MCF 10A (cell line): ENCODE measurements around the gene MERTK. TPM values are rescaled to one million over a fixed set of nuclear protein-coding genes. Genes with fewer than 3 reads are reported as not detected.
"Not testable (repeated sequence)": the region's sequence is repeated elsewhere in the genome, so short reads cannot be mapped to it uniquely, and the experiment has no call there.

Experiments used
- BruUV-seq: library from RNA; stranded (reverse); fragments of 400-500 nt; replicated peaks from 2 replicates; lab custom pipeline; 2021; lab: Mats Ljungman, UMichigan
- CTCF ChIA-PET: fragments of 300-600 bp; sonication (Branson Sonifier 250); formaldehyde crosslinking; extraction: SDS; loops from one replicate; lab custom pipeline; 2021; ENCODE audit warnings: antibody characterized with exemption, inconsistent platforms; lab: Yijun Ruan, JAX
- POLR2A ChIA-PET: fragments of 300-600, 350-650 bp; sonication (Branson Sonifier 250); formaldehyde crosslinking; extraction: SDS; loops from one replicate; lab custom pipeline; 2020; ENCODE audit warnings: antibody characterized with exemption, inconsistent platforms; lab: Yijun Ruan, JAX
- DNase-seq: peaks from one replicate; pipeline ENCODE4 v3.0.0-alpha.2; 2018; ENCODE audit not compliant: unreplicated experiment
- H3K27ac Mint-ChIP-seq: one replicate; pipeline ENCODE4 v1.8.0; 2022; ENCODE audit warnings: mild to moderate bottlenecking, low read depth, mixed read lengths; ENCODE audit not compliant: unreplicated experiment
- H3K27me3 Mint-ChIP-seq: one replicate; pipeline ENCODE4 v1.8.0; 2022; ENCODE audit warnings: mixed read lengths; ENCODE audit not compliant: insufficient read depth, unreplicated experiment
- H3K36me3 Mint-ChIP-seq: one replicate; pipeline ENCODE4 v1.8.0; 2022; ENCODE audit warnings: mild to moderate bottlenecking, moderate library complexity, mixed read lengths; ENCODE audit not compliant: insufficient read depth, unreplicated experiment
- H3K4me1 Mint-ChIP-seq: one replicate; pipeline ENCODE4 v1.8.0; 2022; ENCODE audit warnings: mixed read lengths; ENCODE audit not compliant: insufficient read depth, unreplicated experiment
- H3K4me3 Mint-ChIP-seq: one replicate; pipeline ENCODE4 v1.8.0; 2022; ENCODE audit warnings: mild to moderate bottlenecking, moderate library complexity, mixed read lengths; ENCODE audit not compliant: unreplicated experiment
- H3K9me3 Mint-ChIP-seq: one replicate; pipeline ENCODE4 v1.8.0; 2022; ENCODE audit warnings: mixed read lengths; ENCODE audit not compliant: unreplicated experiment
- CTCF ChIP-seq: fragments of 200-600 bp; IDR thresholded peaks from one replicate; pipeline ENCODE4 v1.8.0; 2022; ENCODE audit warnings: antibody characterized with exemption, mild to moderate bottlenecking; ENCODE audit not compliant: unreplicated experiment
- intact Hi-C: fragments of 100-400 bp; cut with micrococcal nuclease; formaldehyde crosslinking; loops from 2 replicates; pipeline ENCODE4 v1.14.1; 2022
- total RNA-seq: library from RNA; stranded (reverse); gene quantifications from 2 replicates; pipeline ENCODE4 v1.2.3, GENCODE V29; 2022

The MERTK gene
- total RNA-seq, 1 experiment from 2014 or later: 0.19 TPM

GRCh38 chr2:111932841-111933291 is 34.5 kb downstream of the MERTK start:
- TF ChIP-seq CTCF: no peak
- peaks cover 9% of the 10 kb centered on the region for H3K4me1 Mint-ChIP-seq
- no peak for DNase-seq
- H3K36me3 Mint-ChIP-seq: no peaks in the 10 kb centered on the region
- CTCF ChIA-PET: no interaction called here
- H3K27ac Mint-ChIP-seq: no peak overlapping the region
- intact Hi-C loops: no loop called here
- H3K27me3 Mint-ChIP-seq: peaks cover 59% of the 10 kb centered on the region
- POLR2A ChIA-PET: no interaction called here
- no TSS peak for BruUV-seq
- H3K4me3 Mint-ChIP-seq: no peak overlapping the region
- H3K9me3 Mint-ChIP-seq: no peaks in the 10 kb centered on the region

- CTCF ChIA-PET, H3K4me1 Mint-ChIP-seq, H3K27ac Mint-ChIP-seq, intact Hi-C loops, H3K36me3 Mint-ChIP-seq, DNase-seq, BruUV-seq, POLR2A ChIA-PET, H3K9me3 Mint-ChIP-seq, H3K4me3 Mint-ChIP-seq: not testable (repeated sequence)
- peaks cover 60% of the 10 kb centered on the region for H3K27me3 Mint-ChIP-seq
Measured at GRCh38 chr2:111933900-111934299, 35.5 kb downstream of the MERTK start.

GRCh38 chr2:111936881-111937280 is 38.5 kb downstream of the MERTK start:
- DNase-seq: no peak
- no TSS peak for BruUV-seq
- Mint-ChIP-seq H3K4me3 (no peak overlapping the region), H3K36me3 (no peaks in the 10 kb centered on the region), H3K27me3 (peaks cover 83% of the 10 kb centered on the region), H3K27ac (no peak overlapping the region), H3K4me1 (no peaks in the 10 kb centered on the region), H3K9me3 (no peaks in the 10 kb centered on the region)
- ChIA-PET CTCF (interaction anchor here (1.0 kb wide), 1 partner anchor 94 kb away, joined by 3 read pairs; no protein-coding TSS in a partner anchor), POLR2A (interaction anchor here (0.7 kb wide), 1 partner anchor 127 kb away, joined by 3 read pairs; no protein-coding TSS in a partner anchor)
- TF ChIP-seq CTCF: no peak
- intact Hi-C loops: no loop called here

GRCh38 chr2:111938392-111938791 is 40.0 kb downstream of the MERTK start:
- CTCF ChIA-PET: no interaction called here
- no peaks in the 10 kb centered on the region for H3K9me3 Mint-ChIP-seq
- no TSS peak for BruUV-seq

More at GRCh38 chr2:111938392-111938791, 40.0 kb downstream of the MERTK start:
- DNase-seq: no peak
- POLR2A ChIA-PET: interaction anchor here (0.7 kb wide), 1 partner anchor 310 kb away, joined by 3 read pairs; no protein-coding TSS in a partner anchor
- Mint-ChIP-seq H3K4me3 (no peak overlapping the region), H3K4me1 (no peaks in the 10 kb centered on the region), H3K27ac (no peak overlapping the region), H3K36me3 (no peaks in the 10 kb centered on the region), H3K27me3 (peaks cover 83% of the 10 kb centered on the region)
- intact Hi-C loops: no loop called here
- no peak for TF ChIP-seq CTCF
